GM23338 (cell line): Measurements from ENCODE around the gene PIGP. TPM values are rescaled to one million over a fixed set of nuclear protein-coding genes. Genes with fewer than 3 reads are reported as not detected.

ENCODE experiments used
- ATAC-seq: fragments of 200-7000 bp; cut with Tn5 transposase; 3 replicates; pipeline ENCODE4 v1.9.1; 2020
- DNase-seq: peaks from one replicate; pipeline ENCODE4 v3.0.0-alpha.2; 2015; ENCODE audit warnings: low spot score
- H2AFZ ChIP-seq: fragments of 200-600 bp; sonication (generic); 2 replicates; pipeline ENCODE4 v1.8.0; 2016; ENCODE audit warnings: antibody characterized with exemption, mild to moderate bottlenecking, moderate library complexity
- H3F3A ChIP-seq: fragments of 200-600 bp; sonication (generic); replicated peaks from 2 replicates; pipeline ENCODE4 v1.8.0; 2017; ENCODE audit warnings: antibody characterized with exemption, mixed run types, low read depth
- H3K27ac ChIP-seq: fragments of 200-600 bp; sonication (generic); 2 replicates; pipeline ENCODE4 v1.6.1; 2016; ENCODE audit warnings: low read depth
- H3K27me3 ChIP-seq: fragments of 200-600 bp; sonication (generic); 2 replicates; pipeline ENCODE4 v1.8.0; 2016; ENCODE audit warnings: mild to moderate bottlenecking, mixed run types, moderate library complexity; ENCODE audit not compliant: insufficient read depth
- H3K36me3 ChIP-seq: fragments of 200-600 bp; sonication (generic); 2 replicates; pipeline ENCODE4 v1.8.0; 2016; ENCODE audit warnings: mild to moderate bottlenecking; ENCODE audit not compliant: insufficient read depth
- H3K4me1 ChIP-seq: fragments of 200-600 bp; sonication (generic); 2 replicates; pipeline ENCODE4 v1.8.0; 2016; ENCODE audit warnings: mild to moderate bottlenecking, moderate library complexity; ENCODE audit not compliant: insufficient read depth
- H3K4me2 ChIP-seq: fragments of 200-600 bp; sonication (generic); 2 replicates; pipeline ENCODE4 v1.7.1; 2017; ENCODE audit warnings: mixed run types
- H3K4me3 ChIP-seq: fragments of 200-600 bp; sonication (generic); 2 replicates; pipeline ENCODE4 v1.6.1; 2016; ENCODE audit warnings: mixed run types
- H3K79me2 ChIP-seq: fragments of 200-600 bp; sonication (generic); replicated peaks from 2 replicates; pipeline ENCODE4 v1.8.0; 2017; ENCODE audit warnings: mild to moderate bottlenecking; ENCODE audit not compliant: insufficient read depth
- H3K9me2 ChIP-seq: fragments of 200-600 bp; sonication (generic); 2 replicates; pipeline ENCODE4 v1.8.0; 2017; ENCODE audit not compliant: insufficient read depth
- H4K20me1 ChIP-seq: fragments of 200-600 bp; sonication (generic); replicated peaks from 2 replicates; pipeline ENCODE4 v1.8.0; 2017; ENCODE audit warnings: mild to moderate bottlenecking; ENCODE audit not compliant: insufficient read depth
- H3K27ac Mint-ChIP-seq: 2 replicates; pipeline ENCODE4 v1.8.0; 2020; ENCODE audit warnings: inconsistent platforms, mild to moderate bottlenecking, moderate library complexity, mixed read lengths
- H3K27me3 Mint-ChIP-seq: 3 replicates; pipeline ENCODE4 v1.8.0; 2022; ENCODE audit warnings: low read depth, mild to moderate bottlenecking, moderate library complexity, mixed read lengths, inconsistent platforms; ENCODE audit not compliant: insufficient read depth, poor library complexity
- H3K36me3 Mint-ChIP-seq: 3 replicates; pipeline ENCODE4 v1.8.0; 2021; ENCODE audit warnings: low read depth, mild to moderate bottlenecking, inconsistent platforms, moderate library complexity, mixed read lengths
- H3K4me1 Mint-ChIP-seq: 3 replicates; pipeline ENCODE4 v1.8.0; 2020; ENCODE audit warnings: mild to moderate bottlenecking, inconsistent platforms, mixed read lengths
- H3K4me3 Mint-ChIP-seq: 3 replicates; pipeline ENCODE4 v1.8.0; 2021; ENCODE audit warnings: moderate library complexity, mild to moderate bottlenecking, inconsistent platforms, mixed read lengths
- H3K9me3 Mint-ChIP-seq: 3 replicates; pipeline ENCODE4 v1.8.0; 2020; ENCODE audit warnings: moderate library complexity, mild to moderate bottlenecking, inconsistent platforms, mixed read lengths
- CREB1 ChIP-seq: fragments of 250-450 bp; sonication (Bioruptor Pico); IDR thresholded peaks from 2 replicates; pipeline ENCODE4 v1.5.0; 2020; ENCODE audit warnings: low read depth, mild to moderate bottlenecking, moderate library complexity
- ETS1 ChIP-seq: IDR thresholded peaks from 2 replicates; pipeline ENCODE4 v1.6.1; 2016; ENCODE audit warnings: antibody characterized with exemption
- EZH2 ChIP-seq: fragments of 200-600 bp; sonication (generic); IDR thresholded peaks from one replicate; pipeline ENCODE4 v1.8.0; 2017; ENCODE audit warnings: antibody characterized with exemption, mild to moderate bottlenecking, low read depth; ENCODE audit not compliant: unreplicated experiment
- EZH2phosphoT487 ChIP-seq: fragments of 200-600 bp; sonication (generic); IDR thresholded peaks from one replicate; pipeline ENCODE4 v1.8.1; 2018; ENCODE audit warnings: antibody characterized with exemption; ENCODE audit not compliant: unreplicated experiment
- JUNB ChIP-seq: IDR thresholded peaks from one replicate; pipeline ENCODE4 v1.6.1; 2016; ENCODE audit warnings: antibody characterized with exemption; ENCODE audit not compliant: unreplicated experiment
- NANOG ChIP-seq: IDR thresholded peaks from 2 replicates; pipeline ENCODE4 v1.6.1; 2016; ENCODE audit warnings: antibody characterized with exemption, borderline replicate concordance
- POLR2AphosphoS5 ChIP-seq: IDR thresholded peaks from 2 replicates; pipeline ENCODE4 v1.6.1; 2016; ENCODE audit warnings: antibody characterized with exemption, low read depth
- REST ChIP-seq: IDR thresholded peaks from one replicate; pipeline ENCODE4 v1.6.1; 2018; ENCODE audit warnings: antibody characterized with exemption; ENCODE audit not compliant: unreplicated experiment
- STAT1 ChIP-seq: IDR thresholded peaks from one replicate; pipeline ENCODE4 v1.6.1; 2016; ENCODE audit warnings: antibody characterized with exemption; ENCODE audit not compliant: unreplicated experiment
- ZNF114 ChIP-seq: fragments of 250-450 bp; sonication (Bioruptor Pico); IDR thresholded peaks from 2 replicates; pipeline ENCODE4 v1.5.0; 2020; ENCODE audit warnings: mild to moderate bottlenecking, moderate library complexity
- ZNF331 ChIP-seq: fragments of 250-450 bp; sonication (Bioruptor Pico); IDR thresholded peaks from 2 replicates; pipeline ENCODE4 v1.5.0; 2020; ENCODE audit warnings: low read depth, mild to moderate bottlenecking, moderate library complexity
- polyA plus RNA-seq: library from polyadenylated mRNA; unstranded; fragments of >200 nt; fragmentation: Nextera tagmentation; extraction: Ambion mirVana; gene quantifications from 2 replicates; pipeline ENCODE4 v1.2.1, GENCODE V29; 2016
- total RNA-seq: library from RNA; depleted of rRNA; stranded (reverse); fragments of >200 nt; shearing (Covaris generic); gene quantifications from 2 replicates; pipeline ENCODE4 v1.2.3, GENCODE V29; 2014
- TF ChIP-seq, protein P1 (sequence below), 2 experiments: fragments of 200-600 bp in 1 of 2; sonication (generic) in 1 of 2; conservative IDR thresholded peaks; 2 replicates each; pipeline versions ENCODE4 v1.5.1 to v1.6.1; 2016 to 2017; ENCODE audit warnings: antibody characterized with exemption in 2 of 2, low read depth in 2 of 2, mild to moderate bottlenecking in 2 of 2, moderate library complexity in 1 of 2
- TF ChIP-seq, protein P2 (sequence below): fragments of 250-450 bp; sonication (Bioruptor Pico); IDR thresholded peaks from 2 replicates; pipeline ENCODE4 v1.5.0; 2020; ENCODE audit warnings: mild to moderate bottlenecking, moderate library complexity

PIGP gene
- total and polyA plus RNA-seq, 2 experiments from 2014 or later: 5.2 to 19.6 TPM

DNA sequence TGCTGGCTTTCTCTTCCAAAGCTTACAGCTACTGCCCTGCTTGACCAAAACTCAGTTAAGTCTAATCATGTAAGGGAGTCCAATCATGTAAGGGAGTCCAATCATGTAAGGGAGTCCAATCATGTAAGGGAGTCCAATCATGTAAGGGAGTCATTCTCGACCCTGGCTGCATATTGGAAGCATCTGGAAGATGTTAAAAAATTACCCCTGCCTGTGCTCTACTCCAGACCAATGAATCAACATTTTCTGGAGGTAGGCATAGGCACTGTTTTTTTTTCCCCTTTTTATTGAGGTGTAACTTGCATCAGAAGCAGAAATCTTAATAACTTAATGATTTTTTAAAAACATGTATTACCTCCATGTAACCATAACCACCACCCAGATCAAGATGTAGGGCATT, 9.4 kb downstream of the PIGP start:
- no peaks in the 10 kb centered on the region for H3K9me3 Mint-ChIP-seq
- H3F3A ChIP-seq: no peaks in the 10 kb centered on the region
- peaks cover 3% of the 10 kb centered on the region for H3K27me3 Mint-ChIP-seq
- no peaks in the 10 kb centered on the region for H4K20me1 ChIP-seq
- TF ChIP-seq, protein P1, sequence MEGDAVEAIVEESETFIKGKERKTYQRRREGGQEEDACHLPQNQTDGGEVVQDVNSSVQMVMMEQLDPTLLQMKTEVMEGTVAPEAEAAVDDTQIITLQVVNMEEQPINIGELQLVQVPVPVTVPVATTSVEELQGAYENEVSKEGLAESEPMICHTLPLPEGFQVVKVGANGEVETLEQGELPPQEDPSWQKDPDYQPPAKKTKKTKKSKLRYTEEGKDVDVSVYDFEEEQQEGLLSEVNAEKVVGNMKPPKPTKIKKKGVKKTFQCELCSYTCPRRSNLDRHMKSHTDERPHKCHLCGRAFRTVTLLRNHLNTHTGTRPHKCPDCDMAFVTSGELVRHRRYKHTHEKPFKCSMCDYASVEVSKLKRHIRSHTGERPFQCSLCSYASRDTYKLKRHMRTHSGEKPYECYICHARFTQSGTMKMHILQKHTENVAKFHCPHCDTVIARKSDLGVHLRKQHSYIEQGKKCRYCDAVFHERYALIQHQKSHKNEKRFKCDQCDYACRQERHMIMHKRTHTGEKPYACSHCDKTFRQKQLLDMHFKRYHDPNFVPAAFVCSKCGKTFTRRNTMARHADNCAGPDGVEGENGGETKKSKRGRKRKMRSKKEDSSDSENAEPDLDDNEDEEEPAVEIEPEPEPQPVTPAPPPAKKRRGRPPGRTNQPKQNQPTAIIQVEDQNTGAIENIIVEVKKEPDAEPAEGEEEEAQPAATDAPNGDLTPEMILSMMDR (conservative IDR thresholded peaks at IDR 0.05; ENCODE audit: low read depth in 2 of 2): no peak
- TF ChIP-seq EZH2 (no peak), ZNF114 (CRISPR knock-in tag) (no peak), JUNB (no peak), REST (no peak), STAT1 (no peak), ZNF331 (CRISPR knock-in tag) (no peak), CREB1 (CRISPR knock-in tag) (no peak), EZH2phosphoT487 (no peak), POLR2AphosphoS5 (no peak), ETS1 (no peak), NANOG (no peak)
- TF ChIP-seq, protein P2, sequence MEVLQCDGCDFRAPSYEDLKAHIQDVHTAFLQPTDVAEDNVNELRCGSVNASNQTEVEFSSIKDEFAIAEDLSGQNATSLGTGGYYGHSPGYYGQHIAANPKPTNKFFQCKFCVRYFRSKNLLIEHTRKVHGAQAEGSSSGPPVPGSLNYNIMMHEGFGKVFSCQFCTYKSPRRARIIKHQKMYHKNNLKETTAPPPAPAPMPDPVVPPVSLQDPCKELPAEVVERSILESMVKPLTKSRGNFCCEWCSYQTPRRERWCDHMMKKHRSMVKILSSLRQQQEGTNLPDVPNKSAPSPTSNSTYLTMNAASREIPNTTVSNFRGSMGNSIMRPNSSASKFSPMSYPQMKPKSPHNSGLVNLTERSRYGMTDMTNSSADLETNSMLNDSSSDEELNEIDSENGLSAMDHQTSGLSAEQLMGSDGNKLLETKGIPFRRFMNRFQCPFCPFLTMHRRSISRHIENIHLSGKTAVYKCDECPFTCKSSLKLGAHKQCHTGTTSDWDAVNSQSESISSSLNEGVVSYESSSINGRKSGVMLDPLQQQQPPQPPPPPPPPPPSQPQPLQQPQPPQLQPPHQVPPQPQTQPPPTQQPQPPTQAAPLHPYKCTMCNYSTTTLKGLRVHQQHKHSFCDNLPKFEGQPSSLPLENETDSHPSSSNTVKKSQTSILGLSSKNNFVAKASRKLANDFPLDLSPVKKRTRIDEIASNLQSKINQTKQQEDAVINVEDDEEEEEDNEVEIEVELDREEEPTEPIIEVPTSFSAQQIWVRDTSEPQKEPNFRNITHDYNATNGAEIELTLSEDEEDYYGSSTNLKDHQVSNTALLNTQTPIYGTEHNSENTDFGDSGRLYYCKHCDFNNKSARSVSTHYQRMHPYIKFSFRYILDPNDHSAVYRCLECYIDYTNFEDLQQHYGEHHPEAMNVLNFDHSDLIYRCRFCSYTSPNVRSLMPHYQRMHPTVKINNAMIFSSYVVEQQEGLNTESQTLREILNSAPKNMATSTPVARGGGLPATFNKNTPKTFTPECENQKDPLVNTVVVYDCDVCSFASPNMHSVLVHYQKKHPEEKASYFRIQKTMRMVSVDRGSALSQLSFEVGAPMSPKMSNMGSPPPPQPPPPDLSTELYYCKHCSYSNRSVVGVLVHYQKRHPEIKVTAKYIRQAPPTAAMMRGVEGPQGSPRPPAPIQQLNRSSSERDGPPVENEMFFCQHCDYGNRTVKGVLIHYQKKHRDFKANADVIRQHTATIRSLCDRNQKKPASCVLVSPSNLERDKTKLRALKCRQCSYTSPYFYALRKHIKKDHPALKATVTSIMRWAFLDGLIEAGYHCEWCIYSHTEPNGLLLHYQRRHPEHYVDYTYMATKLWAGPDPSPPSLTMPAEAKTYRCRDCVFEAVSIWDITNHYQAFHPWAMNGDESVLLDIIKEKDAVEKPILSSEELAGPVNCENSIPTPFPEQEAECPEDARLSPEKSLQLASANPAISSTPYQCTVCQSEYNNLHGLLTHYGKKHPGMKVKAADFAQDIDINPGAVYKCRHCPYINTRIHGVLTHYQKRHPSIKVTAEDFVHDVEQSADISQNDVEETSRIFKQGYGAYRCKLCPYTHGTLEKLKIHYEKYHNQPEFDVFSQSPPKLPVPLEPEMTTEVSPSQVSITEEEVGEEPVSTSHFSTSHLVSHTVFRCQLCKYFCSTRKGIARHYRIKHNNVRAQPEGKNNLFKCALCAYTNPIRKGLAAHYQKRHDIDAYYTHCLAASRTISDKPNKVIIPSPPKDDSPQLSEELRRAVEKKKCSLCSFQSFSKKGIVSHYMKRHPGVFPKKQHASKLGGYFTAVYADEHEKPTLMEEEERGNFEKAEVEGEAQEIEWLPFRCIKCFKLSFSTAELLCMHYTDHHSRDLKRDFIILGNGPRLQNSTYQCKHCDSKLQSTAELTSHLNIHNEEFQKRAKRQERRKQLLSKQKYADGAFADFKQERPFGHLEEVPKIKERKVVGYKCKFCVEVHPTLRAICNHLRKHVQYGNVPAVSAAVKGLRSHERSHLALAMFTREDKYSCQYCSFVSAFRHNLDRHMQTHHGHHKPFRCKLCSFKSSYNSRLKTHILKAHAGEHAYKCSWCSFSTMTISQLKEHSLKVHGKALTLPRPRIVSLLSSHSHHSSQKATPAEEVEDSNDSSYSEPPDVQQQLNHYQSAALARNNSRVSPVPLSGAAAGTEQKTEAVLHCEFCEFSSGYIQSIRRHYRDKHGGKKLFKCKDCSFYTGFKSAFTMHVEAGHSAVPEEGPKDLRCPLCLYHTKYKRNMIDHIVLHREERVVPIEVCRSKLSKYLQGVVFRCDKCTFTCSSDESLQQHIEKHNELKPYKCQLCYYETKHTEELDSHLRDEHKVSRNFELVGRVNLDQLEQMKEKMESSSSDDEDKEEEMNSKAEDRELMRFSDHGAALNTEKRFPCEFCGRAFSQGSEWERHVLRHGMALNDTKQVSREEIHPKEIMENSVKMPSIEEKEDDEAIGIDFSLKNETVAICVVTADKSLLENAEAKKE: no peak
- H3K79me2 ChIP-seq: no peaks in the 10 kb centered on the region
- H3K4me1 ChIP-seq: peaks cover 19% of the 10 kb centered on the region
- H3K4me2 ChIP-seq: no peak overlapping the region
- DNase-seq: no peak
- peaks cover 7% of the 10 kb centered on the region; the same call in 2 of the 3 replicates for H3K36me3 Mint-ChIP-seq
- H3K9me2 ChIP-seq: no peaks in the 10 kb centered on the region
- no peak overlapping the region for H3K4me3 ChIP-seq
- no peak overlapping the region for H3K4me3 Mint-ChIP-seq
- H3K4me1 Mint-ChIP-seq: peaks cover 24% of the 10 kb centered on the region
- no peak overlapping the region for H3K27ac ChIP-seq
- no peak for ATAC-seq
- H3K27ac Mint-ChIP-seq: no peak overlapping the region
- H2AFZ ChIP-seq: no peak overlapping the region
- H3K27me3 ChIP-seq: no peaks in the 10 kb centered on the region
- no peaks in the 10 kb centered on the region for H3K36me3 ChIP-seq
